ENCODE results near the gene C20orf144.

C20orf144 gene

DNA sequence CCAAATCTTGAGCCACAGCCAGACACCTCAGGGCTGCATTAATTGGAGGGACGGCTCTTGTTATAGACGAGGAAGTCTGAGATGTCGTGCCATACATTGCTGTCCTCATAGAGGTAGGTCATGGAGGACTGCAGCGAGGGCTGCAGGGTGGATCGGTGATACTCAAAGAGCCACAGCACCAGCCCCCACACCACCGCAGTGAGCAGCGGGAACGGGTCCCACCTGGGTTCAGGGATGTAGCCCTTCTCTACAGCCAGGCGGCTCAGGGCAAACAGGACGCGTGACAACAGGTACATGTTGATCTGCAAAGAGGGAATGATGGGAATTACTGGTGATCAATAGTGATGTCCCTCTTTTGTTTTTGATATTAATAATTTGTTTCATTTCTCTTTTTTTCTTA, 45.5 kb downstream of the C20orf144 start:
- no peaks in the 10 kb centered on the region for H3K27me3 ChIP-seq (ENCODE audit: insufficient read depth, low read length)
- H3K36me3 ChIP-seq (ENCODE audit: insufficient read depth, low read length) = no peaks in the 10 kb centered on the region
- H3K4me1 ChIP-seq (ENCODE audit: insufficient read depth, low read length) = no peaks in the 10 kb centered on the region
- peaks cover 6% of the 10 kb centered on the region for H3K9me3 ChIP-seq (ENCODE audit: low read length)
- H3K4me3 ChIP-seq (ENCODE audit: low read length) = no peak overlapping the region
- H2AFZ ChIP-seq (ENCODE audit: low read depth, low read length) = no peak overlapping the region

DNA sequence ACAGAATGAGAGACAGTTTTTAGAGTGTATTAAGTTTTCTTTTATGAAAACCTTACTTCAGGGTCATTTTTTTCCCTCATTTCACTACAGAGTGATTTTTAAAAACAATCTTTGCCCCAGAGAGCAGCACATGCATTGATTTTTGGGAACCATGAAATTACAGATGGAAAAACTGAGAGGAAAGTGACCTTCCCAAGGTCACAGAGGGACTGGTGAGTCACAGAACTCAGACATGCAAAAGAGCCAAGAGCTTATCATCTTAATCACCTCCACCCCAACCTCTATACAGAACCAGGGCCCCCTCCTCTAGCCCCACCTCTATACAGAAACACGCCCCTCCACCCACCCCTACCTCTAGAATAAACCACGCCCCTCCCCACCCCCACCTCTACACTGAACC, 47.3 kb downstream of the C20orf144 start:
- H3K4me1 ChIP-seq (ENCODE audit: insufficient read depth, low read length) = no peaks in the 10 kb centered on the region
- no peak overlapping the region for H3K4me3 ChIP-seq (ENCODE audit: low read length)
- no peaks in the 10 kb centered on the region for H3K9me3 ChIP-seq (ENCODE audit: low read length)
- H3K27me3 ChIP-seq (ENCODE audit: insufficient read depth, low read length) = no peaks in the 10 kb centered on the region
- H2AFZ ChIP-seq (ENCODE audit: low read depth, low read length) = no peak overlapping the region
- no peaks in the 10 kb centered on the region for H3K36me3 ChIP-seq (ENCODE audit: insufficient read depth, low read length)

GRCh38 chr20:33709905-33710541, 47.9 kb downstream of the C20orf144 start:
- H3K36me3 ChIP-seq (ENCODE audit: insufficient read depth, low read length) = no peaks in the 10 kb centered on the region
- H3K4me3 ChIP-seq (ENCODE audit: low read length) = no peak overlapping the region
- H2AFZ ChIP-seq (ENCODE audit: low read depth, low read length) = no peak overlapping the region
- H3K27me3 ChIP-seq (ENCODE audit: insufficient read depth, low read length) = no peaks in the 10 kb centered on the region
- H3K9me3 ChIP-seq (ENCODE audit: low read length) = no peaks in the 10 kb centered on the region
- H3K4me1 ChIP-seq (ENCODE audit: insufficient read depth, low read length) = no peaks in the 10 kb centered on the region

- Histone ChIP-seq H3K9me3 (ENCODE audit: low read length) (no peaks in the 10 kb centered on the region), H3K4me3 (ENCODE audit: low read length) (no peak overlapping the region), H3K4me1 (ENCODE audit: insufficient read depth, low read length) (no peaks in the 10 kb centered on the region), H2AFZ (ENCODE audit: low read depth, low read length) (no peak overlapping the region), H3K36me3 (ENCODE audit: insufficient read depth, low read length) (no peaks in the 10 kb centered on the region), H3K27me3 (ENCODE audit: insufficient read depth, low read length) (no peaks in the 10 kb centered on the region)
These were observed 48.7 kb downstream of the C20orf144 start for GRCh38 chr20:33710681-33711445.

DNA sequence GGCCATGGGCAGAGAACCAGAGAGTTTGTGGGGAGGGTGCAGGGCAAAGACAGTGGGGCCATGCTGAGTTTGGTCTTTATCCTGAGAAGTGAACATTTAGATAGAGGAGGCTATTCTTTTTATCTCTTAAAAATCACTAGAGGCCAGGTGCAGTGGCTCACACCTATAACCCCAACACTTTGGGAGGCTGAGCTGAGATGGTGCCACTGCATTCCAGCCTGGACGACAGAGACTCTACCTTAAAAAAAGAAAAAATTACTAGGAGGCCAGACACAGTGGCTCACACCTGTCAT, 49.3 kb downstream of the C20orf144 start:
- H2AFZ ChIP-seq (ENCODE audit: low read depth, low read length) = no peak overlapping the region
- no peak overlapping the region for H3K4me3 ChIP-seq (ENCODE audit: low read length)
- no peaks in the 10 kb centered on the region for H3K4me1 ChIP-seq (ENCODE audit: insufficient read depth, low read length)
- H3K27me3 ChIP-seq (ENCODE audit: insufficient read depth, low read length) = no peaks in the 10 kb centered on the region
- no peaks in the 10 kb centered on the region for H3K36me3 ChIP-seq (ENCODE audit: insufficient read depth, low read length)
- H3K9me3 ChIP-seq (ENCODE audit: low read length) = no peaks in the 10 kb centered on the region
